Measurements from ENCODE around the gene SLC32A1. TPM values are rescaled to one million over a fixed set of nuclear protein-coding genes. Genes with fewer than 3 reads are reported as not detected.

Gene SLC32A1
- total and polyA plus RNA-seq, 2 of the 4 experiments (the other 2 are of a cell fraction) = not detected

DNA sequence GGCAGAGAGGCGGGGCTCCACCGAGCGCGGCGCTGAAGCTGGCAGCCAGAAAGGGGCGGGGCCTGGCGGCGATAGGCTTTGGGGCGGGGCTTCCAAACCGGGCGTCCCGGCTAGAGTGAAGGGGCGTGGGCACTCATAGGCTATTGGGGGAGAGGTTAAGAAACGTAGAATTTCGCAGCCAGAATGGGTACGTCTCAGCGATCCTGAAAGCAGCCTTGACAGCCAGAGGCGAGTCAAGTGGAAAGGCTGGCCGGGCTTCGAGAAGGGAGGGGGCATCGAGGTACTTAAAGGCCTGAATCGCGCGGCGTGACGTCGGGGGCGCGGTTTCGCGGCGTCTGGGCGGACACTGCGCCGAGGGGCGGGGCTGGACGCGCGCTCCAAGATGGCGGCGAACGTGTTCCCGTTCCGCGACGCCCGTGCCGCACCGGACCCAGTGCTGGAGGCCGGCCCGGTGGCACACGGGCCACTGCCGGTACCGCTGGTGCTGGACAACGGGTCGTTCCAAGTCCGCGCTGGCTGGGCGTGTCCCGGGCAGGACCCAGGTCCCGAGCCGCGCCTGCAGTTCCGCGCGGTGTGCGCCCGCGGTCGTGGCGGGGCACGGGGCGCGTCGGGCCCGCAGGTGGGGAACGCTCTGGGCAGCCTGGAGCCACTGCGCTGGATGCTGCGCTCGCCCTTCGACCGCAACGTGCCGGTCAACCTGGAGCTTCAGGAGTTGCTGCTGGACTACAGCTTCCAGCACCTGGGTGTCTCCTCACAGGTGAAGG, 24.0 kb downstream of the SLC32A1 start, which contains the start of gene ACTR5:
Gene ACTR5, plus strand, starts transcription at position 364 of the 764 bp plus-strand sequence. Its CDS starts 19 bp downstream, at position 383.
- H3K36me3 ChIP-seq (ENCODE audit: control insufficient read depth, insufficient read depth, low read length) = no peaks in the 10 kb centered on the region; the same call in 1 of the 2 replicates
- peak within 1 kb of the TSS; percentile 84 for H3K4me3 ChIP-seq (ENCODE audit: insufficient read depth, low read depth, low read length)
- peak; percentile 54; the same call in 1 of the 2 replicates for TF ChIP-seq MXI1 (IDR thresholded peaks at IDR 0.05; ENCODE audit: borderline replicate concordance, low read depth, low read length)
- no peak for TF ChIP-seq RFX5 (IDR thresholded peaks at IDR 0.05; ENCODE audit: low read depth, low read length)
- peak; percentile 27; the same call in 1 of the 2 replicates for TF ChIP-seq POLR2A (IDR thresholded peaks at IDR 0.05; ENCODE audit: low read depth, low read length)
- TF ChIP-seq, protein P1, sequence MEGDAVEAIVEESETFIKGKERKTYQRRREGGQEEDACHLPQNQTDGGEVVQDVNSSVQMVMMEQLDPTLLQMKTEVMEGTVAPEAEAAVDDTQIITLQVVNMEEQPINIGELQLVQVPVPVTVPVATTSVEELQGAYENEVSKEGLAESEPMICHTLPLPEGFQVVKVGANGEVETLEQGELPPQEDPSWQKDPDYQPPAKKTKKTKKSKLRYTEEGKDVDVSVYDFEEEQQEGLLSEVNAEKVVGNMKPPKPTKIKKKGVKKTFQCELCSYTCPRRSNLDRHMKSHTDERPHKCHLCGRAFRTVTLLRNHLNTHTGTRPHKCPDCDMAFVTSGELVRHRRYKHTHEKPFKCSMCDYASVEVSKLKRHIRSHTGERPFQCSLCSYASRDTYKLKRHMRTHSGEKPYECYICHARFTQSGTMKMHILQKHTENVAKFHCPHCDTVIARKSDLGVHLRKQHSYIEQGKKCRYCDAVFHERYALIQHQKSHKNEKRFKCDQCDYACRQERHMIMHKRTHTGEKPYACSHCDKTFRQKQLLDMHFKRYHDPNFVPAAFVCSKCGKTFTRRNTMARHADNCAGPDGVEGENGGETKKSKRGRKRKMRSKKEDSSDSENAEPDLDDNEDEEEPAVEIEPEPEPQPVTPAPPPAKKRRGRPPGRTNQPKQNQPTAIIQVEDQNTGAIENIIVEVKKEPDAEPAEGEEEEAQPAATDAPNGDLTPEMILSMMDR (conservative IDR thresholded peaks at IDR 0.05; ENCODE audit: low read depth, low read length) = no peak
- no peak for TF ChIP-seq RCOR1 (IDR thresholded peaks at IDR 0.05; ENCODE audit: insufficient replicate concordance, low read length)
- TF ChIP-seq BHLHE40 (IDR thresholded peaks at IDR 0.05; ENCODE audit: low read depth, low read length) = peak; percentile 51
- TF ChIP-seq FOS (IDR thresholded peaks at IDR 0.05; ENCODE audit: low read depth, low read length) = no peak
- peak; percentile 93 for TF ChIP-seq MAZ (IDR thresholded peaks at IDR 0.05; ENCODE audit: borderline replicate concordance, low read depth, low read length)
- TF ChIP-seq, protein P2, sequence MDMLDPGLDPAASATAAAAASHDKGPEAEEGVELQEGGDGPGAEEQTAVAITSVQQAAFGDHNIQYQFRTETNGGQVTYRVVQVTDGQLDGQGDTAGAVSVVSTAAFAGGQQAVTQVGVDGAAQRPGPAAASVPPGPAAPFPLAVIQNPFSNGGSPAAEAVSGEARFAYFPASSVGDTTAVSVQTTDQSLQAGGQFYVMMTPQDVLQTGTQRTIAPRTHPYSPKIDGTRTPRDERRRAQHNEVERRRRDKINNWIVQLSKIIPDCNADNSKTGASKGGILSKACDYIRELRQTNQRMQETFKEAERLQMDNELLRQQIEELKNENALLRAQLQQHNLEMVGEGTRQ (IDR thresholded peaks at IDR 0.05; ENCODE audit: low read depth, low read length) = no peak
- TF ChIP-seq MAFK (IDR thresholded peaks at IDR 0.05; ENCODE audit: low read depth, low read length) = no peak
- H3K79me1 ChIP-seq (ENCODE audit: low read depth in 1 of 2, low read length in 2 of 2) = peaks cover 15 to 18% of the 10 kb centered on the region in 2 experiments; a peak in 3 of 4 replicates
- peak within 1 kb of the TSS; percentile 94 for H3K4ac ChIP-seq (ENCODE audit: low read depth, low read length)
- H3K9me3 ChIP-seq (ENCODE audit: control insufficient read depth, insufficient read depth, low read length) = no peaks in the 10 kb centered on the region
- ChIA-PET POLR2A (ENCODE audit: unreplicated experiment) (no interaction called here), CTCF (no interaction called here)
- dilution Hi-C loops (cut with HindIII; ENCODE audit: low sequenced_read_pairs, unreplicated experiment) = no loop called here
- peaks cover 5% of the 10 kb centered on the region; the same call in 1 of the 2 replicates for H3K4me1 ChIP-seq (ENCODE audit: control insufficient read depth, insufficient read depth, low read length)
- H3K4me2 ChIP-seq (ENCODE audit: low read depth, low read length) = peak within 1 kb of the TSS; percentile 97
- BruUV-seq (replicated peaks) = no TSS peak
- H3K14ac ChIP-seq (replicated peaks; ENCODE audit: low read depth, low read length) = peak within 1 kb of the TSS; percentile 99
- peak within 1 kb of the TSS; percentile 71 for H4K91ac ChIP-seq (ENCODE audit: insufficient read depth, low read depth, low read length)
- intact Hi-C loops (cut with micrococcal nuclease) = loop anchor here (5.0 kb wide), 1 partner anchor 299 kb away; no protein-coding TSS in a partner anchor
- H4K5ac ChIP-seq (ENCODE audit: low read depth, low read length) = peak within 1 kb of the TSS; percentile 69
- peak; percentile 96 for ATAC-seq (ENCODE audit: low read depth)
- peak within 1 kb of the TSS; percentile 92 for H2AK9ac ChIP-seq (replicated peaks; ENCODE audit: low read depth, low read length, poor library complexity)
- H3K9me1 ChIP-seq (ENCODE audit: insufficient read depth, low read length) = peaks cover 3% of the 10 kb centered on the region; the same call in 1 of the 2 replicates
- DNase-seq = peak; percentile 80
- peak within 1 kb of the TSS; percentile 78; the same call in 1 of the 2 replicates for H3K18ac ChIP-seq (ENCODE audit: low read depth, low read length)
- in situ Hi-C loops (cut with MboI; ENCODE audit: low sequenced_read_pairs) = loop anchor here (25.0 kb wide), 2 partner anchors 89 to 286 kb away; partner anchors contain the start of gene RALGAPB
- peak within 1 kb of the TSS; percentile 67 for H2BK5ac ChIP-seq (ENCODE audit: low read depth, low read length, poor library complexity, severe bottlenecking)
- H2BK15ac ChIP-seq (ENCODE audit: low read depth, low read length) = peak within 1 kb of the TSS; percentile 27; the same call in 1 of the 3 replicates
- H3K27ac ChIP-seq (ENCODE audit: insufficient read depth, low read length) = peak within 1 kb of the TSS; percentile 81
- no peaks in the 10 kb centered on the region; the same call in 1 of the 2 replicates for H4K20me1 ChIP-seq (ENCODE audit: insufficient read depth, low read length)
- no peak within 1 kb of the TSS for H2BK20ac ChIP-seq (ENCODE audit: low read depth, low read length)
- H3K56ac ChIP-seq (ENCODE audit: extremely low read depth, insufficient read depth, low read length) = peak within 1 kb of the TSS; percentile 27; the same call in 1 of the 2 replicates
- peak within 1 kb of the TSS; percentile 100 for H2AFZ ChIP-seq (replicated peaks; ENCODE audit: low read length, poor library complexity)
- H3K27me3 ChIP-seq (ENCODE audit: control insufficient read depth, insufficient read depth, low read length) = peaks cover 5% of the 10 kb centered on the region; the same call in 1 of the 2 replicates
- peak within 1 kb of the TSS; percentile 66 for H3K9ac ChIP-seq (ENCODE audit: low read depth, low read length)
- WGBS, 2 experiments (ENCODE audit: extremely low coverage in 2 of 2, insufficient read length in 1 of 2) = 0% methylated on average over 44 of the region's 84 CpGs; no CpG with 5 or more reads in 1 of the 2 experiments
- peak within 1 kb of the TSS; percentile 69 to 97 for H4K8ac ChIP-seq (ENCODE audit: low read depth in 2 of 2, low read length in 2 of 2)
- H2AK5ac ChIP-seq (ENCODE audit: low read depth, low read length) = no peak within 1 kb of the TSS
- H2BK120ac ChIP-seq (ENCODE audit: low read depth, low read length) = peak within 1 kb of the TSS; percentile 93
- peak within 1 kb of the TSS; percentile 90 for H3K23ac ChIP-seq (ENCODE audit: low read depth, low read length)

All from IMR-90 (cell line).